Heart right ventricle (tissue), 16 donors: ENCODE data around the gene P2RY1. TPM values are rescaled to one million over a fixed set of nuclear protein-coding genes. Genes with fewer than 3 reads are reported as not detected.
A peak's percentile ranks its signal among the peaks of the same experiment; 100 is the strongest.

ENCODE experiments used
- ATAC-seq, 8 donors: fragments of 200-7000 bp; cut with Tn5 transposase; one replicate each; pipeline ENCODE4 v1.9.1; 2020; ENCODE audit warnings: mild to moderate bottlenecking in 8 of 8, moderate library complexity in 8 of 8, moderate number of reproducible peaks in 1 of 8
- DNase-seq, 2 donors: peaks; one replicate each; pipeline ENCODE4 v3.0.0-alpha.2; 2020
- H3K27ac ChIP-seq, 10 donors: fragments of 200-600 bp; sonication (generic) in 2 of 10; one replicate each; pipeline versions ENCODE4 v1.5.0 to v1.8.0; 2020 to 2022; ENCODE audit warnings: mild to moderate bottlenecking in 3 of 10
- H3K27me3 ChIP-seq, 7 donors: fragments of 200-600 bp; one replicate each; pipeline ENCODE4 v1.8.0; 2021 to 2022; ENCODE audit warnings: mild to moderate bottlenecking in 2 of 7
- H3K36me3 ChIP-seq, 9 donors: fragments of 200-600 bp; sonication (generic) in 1 of 9; one replicate each; pipeline versions ENCODE4 v1.5.0 to v1.8.0; 2020 to 2022; ENCODE audit warnings: mild to moderate bottlenecking in 2 of 9
- H3K4me1 ChIP-seq, 9 donors: fragments of 200-600 bp; sonication (generic) in 1 of 9; one replicate each; pipeline versions ENCODE4 v1.5.0 to v1.8.0; 2020 to 2022; ENCODE audit warnings: mild to moderate bottlenecking in 4 of 9
- H3K4me3 ChIP-seq, 10 donors: fragments of 200-600 bp; sonication (generic) in 2 of 10; one replicate each; pipeline versions ENCODE4 v1.5.0 to v1.8.0; 2020 to 2022; ENCODE audit warnings: mild to moderate bottlenecking in 7 of 10, moderate library complexity in 2 of 10
- H3K9me3 ChIP-seq, 11 donors: fragments of 200-600 bp in 10 of 11; sonication (generic) in 2 of 11; one replicate each; pipeline versions ENCODE4 v1.5.0 to v1.8.0; 2013 to 2022; ENCODE audit warnings: mild to moderate bottlenecking in 2 of 11, control low read depth in 1 of 11, moderate library complexity in 1 of 11
- WGBS, 2 donors: extraction: QIAGEN DNeasy Blood & Tissue Kit; methylation state at CpG; one replicate each; pipeline ENCODE4 v1.1.7; 2013; ENCODE audit warnings: inconsistent platforms in 1 of 2; 5-methylcytosine and 5-hydroxymethylcytosine counted together
- intact Hi-C, 10 donors: fragments of 100-400 bp; cut with DNase I; formaldehyde crosslinking; loops; one replicate each; pipeline versions ENCODE4 v1.11.1 to v1.14.2; 2022
- long read RNA-seq, 3 donors: library from polyadenylated mRNA; unstranded; transcript quantifications; one replicate each; pipeline ENCODE4 v2.0.0, GENCODE V29; 2020 to 2021
- polyA plus RNA-seq, 2 donors: library from polyadenylated mRNA; stranded (reverse); fragments of 200-250 nt; gene quantifications; one replicate each; pipeline ENCODE4 v1.2.3, GENCODE V29; 2013
- total RNA-seq, 10 donors: library from RNA; stranded (reverse); fragmentation: NEBNext Ultra II Directional in 3 of 10; extraction: Animal tissue kit (Norgen Biotek cat#: 25700) in 3 of 10; gene quantifications; one replicate each; pipeline versions ENCODE4 v1.2.1 to v1.2.4, GENCODE V29; 2021 to 2023
- TF ChIP-seq, protein P1 (sequence below), 9 donors: fragments of 200-600 bp; sonication (generic) in 2 of 9; IDR thresholded peaks; one replicate each; pipeline versions ENCODE4 v1.5.0 to v1.8.0; 2021 to 2022; ENCODE audit warnings: antibody characterized with exemption in 9 of 9, mild to moderate bottlenecking in 5 of 9, moderate library complexity in 1 of 9
- donor health status: Arrhythmogenic right ventricular cardiomyopathy.
- donor health status: ischemic (EF 13 %, LVEDD 7.1; RV severe dilation, severe dysfunction).
- donor health status: healthy with polysubstance abuse.
- donor health status: DM: no; HTN: yes; CAD: no.
- donor health status: DM: no; HTN: no; CAD: no.
- donor health status: ischemic (EF 25% LVEDD 6.9; RV normal size, moderate dysfunction).
- donor health status: ischemic (EF 25% LVEDD 5.7; RV mildly dilated, moderate dysfunction).
- donor health status: healthy.
- donor health status: DM: yes; HTN: yes; CAD: no.
- donor health status: Ischemic cardiomyopathy.
- donor health status: ischemic (EF 35%, LVEDD 5.7; RV mildly dilated, moderate dysfunction).
- donor health status: nonischemic (EF 11% LVEDD 7.7; RV severe dilation, severe dysfunction).
- donor health status: DM: yes; HTN: yes; CAD: no.
- donor health status: PGD.
- donor health status: ischemic (EF 29% LVEDD 5.4; RV normal size, mild dysfunction).
- donor health status: nonischemic (EF 23%, LVEDD 6.1; RV moderate dilation, normal function).

The P2RY1 gene, protein sequence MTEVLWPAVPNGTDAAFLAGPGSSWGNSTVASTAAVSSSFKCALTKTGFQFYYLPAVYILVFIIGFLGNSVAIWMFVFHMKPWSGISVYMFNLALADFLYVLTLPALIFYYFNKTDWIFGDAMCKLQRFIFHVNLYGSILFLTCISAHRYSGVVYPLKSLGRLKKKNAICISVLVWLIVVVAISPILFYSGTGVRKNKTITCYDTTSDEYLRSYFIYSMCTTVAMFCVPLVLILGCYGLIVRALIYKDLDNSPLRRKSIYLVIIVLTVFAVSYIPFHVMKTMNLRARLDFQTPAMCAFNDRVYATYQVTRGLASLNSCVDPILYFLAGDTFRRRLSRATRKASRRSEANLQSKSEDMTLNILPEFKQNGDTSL
- 1 to 10 TPM; 3.2 to 7.5 (median 4.8) TPM for total RNA-seq
- 1 to 10 TPM in 1 of 2 donors, under 1 TPM in 1; 0.72 to 1.4 TPM for polyA plus RNA-seq
- long read RNA-seq, donor 1, full-length matches to known transcripts: 20 of 20 reads
- long read RNA-seq, donor 1, partial matches to known transcripts: 0 of 20 reads
- long read RNA-seq, donor 1, other reads (novel, unspliced or antisense): 0 of 20 reads
- long read RNA-seq, donor 2, full-length matches to known transcripts: 16 of 16 reads
- long read RNA-seq, donor 2, partial matches to known transcripts: 0 of 16 reads
- long read RNA-seq, donor 2, other reads (novel, unspliced or antisense): 0 of 16 reads
- long read RNA-seq, donor 3, full-length matches to known transcripts: 21 of 21 reads
- long read RNA-seq, donor 3, partial matches to known transcripts: 0 of 21 reads
- long read RNA-seq, donor 3, other reads (novel, unspliced or antisense): 0 of 21 reads

DNA sequence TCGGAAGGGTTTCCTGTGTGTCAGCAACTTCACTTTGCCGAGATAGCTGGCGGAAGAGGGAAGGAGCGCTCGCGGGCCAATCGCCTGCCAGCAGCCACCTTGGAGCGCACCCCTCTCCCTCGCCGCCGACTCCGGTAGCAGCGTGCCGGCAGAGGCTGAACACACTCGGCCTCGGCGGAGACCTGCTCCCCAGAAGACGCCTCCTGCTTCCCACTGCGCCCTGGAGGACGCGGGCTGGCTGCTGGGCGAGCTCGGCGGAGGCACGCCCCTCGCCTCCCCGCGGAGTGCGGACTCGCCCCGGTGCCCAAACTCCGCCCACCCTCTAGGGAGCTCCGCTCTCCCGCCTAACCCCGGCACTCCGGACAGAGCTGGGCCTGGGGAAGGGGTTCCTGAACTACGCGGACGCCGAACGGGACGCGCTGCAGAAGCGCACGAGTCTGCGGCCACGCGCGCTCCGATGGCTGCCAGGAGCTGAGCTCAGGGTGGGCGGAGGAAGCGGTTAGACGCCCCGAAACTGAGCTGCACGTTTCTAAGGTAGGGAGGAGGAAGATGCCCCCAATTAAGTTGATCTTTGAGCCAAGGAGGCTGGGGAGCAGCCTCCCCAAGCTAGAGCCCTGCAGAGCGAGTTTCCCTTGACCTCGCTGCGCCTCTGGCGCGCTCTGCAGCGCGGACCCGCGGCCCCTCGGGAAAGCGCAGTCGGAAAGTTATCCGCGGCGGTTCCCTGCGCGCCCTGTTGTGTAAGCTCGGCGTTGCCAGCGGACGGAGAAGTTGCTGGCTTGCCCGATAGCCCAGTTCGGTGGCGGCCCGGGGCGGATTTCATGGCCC, at the start of gene P2RY1:
Gene P2RY1, plus strand, starts transcription at position 356 of the 825 bp plus-strand sequence. CDS start 652 bp downstream, outside the sequence.
- Histone ChIP-seq H3K9me3 (no peaks in the 10 kb centered on the region), H3K4me3 (peak within 1 kb of the TSS; percentile 59 to 87 (median 74)), H3K36me3 (no peaks in the 10 kb centered on the region), H3K27ac (peak within 1 kb of the TSS; percentile 50 to 87 (median 80)), H3K4me1 (peaks cover 0 to 43% (median 21%) of the 10 kb centered on the region in 9 donors), H3K27me3 (peaks cover 0 to 5% (median 0%) of the 10 kb centered on the region in 7 donors)
- 0% methylated on average over 75 to 81 of the region's 81 CpGs for WGBS, 2 donors
- DNase-seq (peak; percentile 61 to 73), ATAC-seq (peak; percentile 89 to 94 (median 90))
- TF ChIP-seq, protein P1, sequence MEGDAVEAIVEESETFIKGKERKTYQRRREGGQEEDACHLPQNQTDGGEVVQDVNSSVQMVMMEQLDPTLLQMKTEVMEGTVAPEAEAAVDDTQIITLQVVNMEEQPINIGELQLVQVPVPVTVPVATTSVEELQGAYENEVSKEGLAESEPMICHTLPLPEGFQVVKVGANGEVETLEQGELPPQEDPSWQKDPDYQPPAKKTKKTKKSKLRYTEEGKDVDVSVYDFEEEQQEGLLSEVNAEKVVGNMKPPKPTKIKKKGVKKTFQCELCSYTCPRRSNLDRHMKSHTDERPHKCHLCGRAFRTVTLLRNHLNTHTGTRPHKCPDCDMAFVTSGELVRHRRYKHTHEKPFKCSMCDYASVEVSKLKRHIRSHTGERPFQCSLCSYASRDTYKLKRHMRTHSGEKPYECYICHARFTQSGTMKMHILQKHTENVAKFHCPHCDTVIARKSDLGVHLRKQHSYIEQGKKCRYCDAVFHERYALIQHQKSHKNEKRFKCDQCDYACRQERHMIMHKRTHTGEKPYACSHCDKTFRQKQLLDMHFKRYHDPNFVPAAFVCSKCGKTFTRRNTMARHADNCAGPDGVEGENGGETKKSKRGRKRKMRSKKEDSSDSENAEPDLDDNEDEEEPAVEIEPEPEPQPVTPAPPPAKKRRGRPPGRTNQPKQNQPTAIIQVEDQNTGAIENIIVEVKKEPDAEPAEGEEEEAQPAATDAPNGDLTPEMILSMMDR (IDR thresholded peaks at IDR 0.05): peak in 7 of 9 donors; percentile 21 to 56 (median 51)
- intact Hi-C loops: loop anchor here in 1 of 10 donors (2.0 to 10.0 kb wide), 2 partner anchors 74 to 330 kb away; no protein-coding TSS in a partner anchor

DNA sequence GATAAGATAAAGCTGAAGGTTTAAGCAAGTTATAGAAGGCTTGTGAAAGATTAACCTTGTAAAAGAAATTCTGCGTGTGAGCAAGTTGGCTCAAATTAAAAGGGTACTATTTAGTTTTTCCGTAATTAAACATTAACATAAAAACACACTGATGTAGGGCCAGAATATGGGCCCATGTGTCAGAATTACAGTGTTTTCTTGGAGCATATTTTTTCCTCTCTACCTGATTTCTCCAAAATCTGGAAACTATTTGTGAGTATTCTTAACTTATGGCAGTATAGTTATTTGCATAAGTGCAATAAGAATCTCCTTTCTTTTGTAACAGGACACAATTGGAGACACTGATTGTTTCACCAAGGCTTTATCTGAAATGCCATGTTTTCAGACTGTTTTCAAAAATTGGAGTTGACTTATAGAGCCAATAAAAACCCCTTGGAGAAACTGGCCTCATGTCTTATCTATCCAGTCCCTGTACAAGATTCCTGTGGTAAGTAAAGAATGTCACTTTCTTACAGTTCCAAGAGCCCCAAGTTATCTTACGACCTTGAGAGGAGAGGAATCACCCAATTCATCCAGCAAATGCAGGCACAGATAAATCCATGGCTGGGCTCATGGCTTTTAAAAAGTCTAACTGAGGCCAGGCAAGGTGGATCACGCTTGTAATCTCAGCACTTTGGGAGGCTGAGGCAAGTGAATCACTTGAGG, 47.8 kb upstream of the P2RY1 start:
- Histone ChIP-seq H3K27ac (no peak overlapping the region), H3K4me1 (no peaks in the 10 kb centered on the region), H3K27me3 (no peaks in the 10 kb centered on the region), H3K4me3 (no peak overlapping the region), H3K9me3 (peaks cover 0 to 16% (median 4%) of the 10 kb centered on the region in 11 donors), H3K36me3 (no peaks in the 10 kb centered on the region)
- 67 to 80% methylated on average over 4 of the region's 4 CpGs for WGBS, 2 donors
- ATAC-seq (no peak), DNase-seq (no peak)
- intact Hi-C loops: no loop called here
- TF ChIP-seq, protein P1 (IDR thresholded peaks at IDR 0.05): no peak

DNA sequence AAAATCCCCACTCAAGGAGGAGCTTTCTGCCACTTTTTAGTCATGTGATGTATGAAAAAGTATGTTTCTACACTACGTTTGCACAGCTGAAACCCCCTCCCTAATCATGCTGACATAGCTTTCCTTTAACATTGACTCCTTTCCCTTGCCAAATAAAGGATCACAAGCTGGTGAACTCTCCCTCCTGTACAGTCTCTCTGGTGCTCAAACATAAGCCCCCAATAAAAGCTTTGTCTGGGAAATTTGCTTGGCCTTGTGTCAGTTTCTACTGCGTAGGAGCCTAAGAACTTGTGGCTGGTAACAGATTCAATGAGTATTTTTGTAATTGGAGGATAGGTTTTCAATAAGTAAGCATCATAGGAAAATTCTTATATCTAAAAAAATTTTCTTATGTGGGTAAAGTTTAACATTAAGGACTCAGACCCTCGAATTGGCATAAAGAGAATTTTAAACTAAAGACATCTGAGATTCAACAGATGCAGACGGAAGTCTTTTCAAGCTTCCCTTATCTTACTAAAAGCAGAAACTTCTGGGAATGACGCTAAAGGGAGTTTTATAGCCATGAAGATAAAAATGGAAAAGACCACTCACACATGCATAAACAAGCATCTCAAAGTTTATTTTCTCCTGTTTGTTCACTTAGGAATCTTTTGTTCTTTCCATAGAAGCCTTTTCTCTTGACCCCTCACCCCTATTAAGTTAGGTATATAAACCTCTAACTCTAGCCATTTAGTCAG, 44.1 kb upstream of the P2RY1 start:
- TF ChIP-seq, protein P1 (IDR thresholded peaks at IDR 0.05): no peak
- peaks cover 0 to 16% (median 4%) of the 10 kb centered on the region in 11 donors for H3K9me3 ChIP-seq
- H3K36me3 ChIP-seq: no peaks in the 10 kb centered on the region
- 65% methylated on average over 5 of the region's 5 CpGs for WGBS, 2 donors
- H3K27me3 ChIP-seq: no peaks in the 10 kb centered on the region
- H3K27ac ChIP-seq: no peak overlapping the region
- no peaks in the 10 kb centered on the region for H3K4me1 ChIP-seq
- no peak for DNase-seq
- intact Hi-C loops: no loop called here
- H3K4me3 ChIP-seq: no peak overlapping the region
- no peak for ATAC-seq
